HEK293T (cell line): ENCODE results near the gene ZNF282.

Experiments used
- CTBP1 ChIP-seq: fragments of 450-650 bp; IDR thresholded peaks from 2 replicates; pipeline ENCODE4 v1.6.1; 2016; ENCODE audit warnings: borderline replicate concordance
- FOXK2 ChIP-seq: fragments of 450-650 bp; IDR thresholded peaks from 2 replicates; pipeline ENCODE4 v1.6.1; 2016; ENCODE audit warnings: mild to moderate bottlenecking
- NFRKB ChIP-seq: fragments of 450-650 bp; IDR thresholded peaks from 2 replicates; pipeline ENCODE4 v1.6.1; 2016; ENCODE audit warnings: mild to moderate bottlenecking, moderate library complexity
- SP1 ChIP-seq: fragments of 450-650 bp; IDR thresholded peaks from 2 replicates; pipeline ENCODE4 v1.6.1; 2017
- ZNF384 ChIP-seq: fragments of 450-650 bp; IDR thresholded peaks from 2 replicates; pipeline ENCODE4 v1.6.1; 2016

- TF ChIP-seq SP1 (no peak), CTBP1 (no peak), ZNF384 (no peak), NFRKB (no peak), FOXK2 (no peak)
Observed at GRCh38 chr7:149207324-149208035, 12.1 kb downstream of the ZNF282 start.
